ENCODE measurements around the gene SIDT2.
"Not testable (repeated sequence)": the region's sequence is repeated elsewhere in the genome, so short reads cannot be mapped to it uniquely, and the experiment has no call there.

SIDT2 gene

DNA sequence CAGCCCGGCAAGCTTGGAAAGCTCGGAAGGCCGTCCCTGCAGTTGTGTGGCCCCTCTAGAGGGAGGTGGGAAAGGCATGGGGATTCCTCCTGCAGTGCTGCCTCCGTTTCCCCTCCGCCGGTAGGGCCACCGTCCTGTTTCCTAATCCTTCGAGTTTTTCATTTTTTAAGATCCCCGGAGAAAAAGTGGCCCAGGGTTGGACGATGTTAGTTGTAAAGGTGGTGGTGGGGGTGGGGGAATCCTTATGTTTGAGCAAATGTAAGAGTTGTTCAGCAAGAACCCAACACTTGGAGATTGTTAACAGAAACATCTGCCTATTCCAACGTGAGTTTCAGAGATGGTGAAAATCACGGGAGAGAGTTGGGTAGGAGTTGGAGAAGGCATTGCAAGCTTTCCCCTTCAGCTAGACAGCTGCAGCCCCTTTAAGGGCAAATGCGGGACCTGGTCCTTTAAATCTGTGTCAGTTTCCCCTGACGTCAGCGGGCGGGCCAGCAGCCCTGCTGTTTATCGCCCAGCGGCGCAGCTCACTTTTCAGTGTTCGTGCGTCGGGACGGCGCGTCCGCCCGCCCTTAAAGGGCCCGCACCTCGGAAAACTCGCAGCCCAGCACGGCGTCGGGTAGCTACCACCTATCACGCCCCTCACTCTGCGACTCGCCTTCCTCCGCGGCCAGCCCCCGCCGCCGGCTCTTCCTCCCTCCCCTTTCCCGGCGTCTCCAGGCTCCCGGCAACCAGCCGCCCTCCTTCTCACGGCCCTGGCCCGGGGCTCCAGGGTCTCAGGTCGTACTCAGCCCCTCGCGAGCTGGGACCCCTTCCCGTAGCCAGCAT, at the start of gene SIDT2:
TSS of gene SIDT2 (plus strand) at position 534 of the 825 bp plus-strand sequence. CDS start 521 bp downstream, outside the sequence.
- peak; percentile 50 to 58 for DNase-seq

DNA sequence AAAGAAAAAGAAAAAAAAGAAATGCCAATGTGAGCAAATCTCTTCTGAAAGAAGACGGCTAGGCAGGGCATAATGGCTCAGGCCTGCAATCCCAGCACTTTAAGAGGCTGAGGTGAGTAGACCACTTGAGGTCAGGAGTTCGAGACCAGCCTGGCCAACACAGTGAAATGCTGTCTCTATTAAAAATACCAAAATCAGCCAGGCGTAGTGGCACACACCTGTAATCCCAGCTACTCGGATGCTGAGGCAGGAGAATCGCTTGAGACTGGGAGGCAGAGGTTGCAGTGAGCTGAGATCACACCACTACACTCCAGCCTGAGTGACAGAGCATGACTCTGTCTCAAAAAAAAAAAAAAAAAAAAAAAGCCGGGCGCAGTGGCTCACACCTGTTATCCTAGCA, 48.1 kb upstream of the SIDT2 start:
- DNase-seq: not testable (repeated sequence)

DNA sequence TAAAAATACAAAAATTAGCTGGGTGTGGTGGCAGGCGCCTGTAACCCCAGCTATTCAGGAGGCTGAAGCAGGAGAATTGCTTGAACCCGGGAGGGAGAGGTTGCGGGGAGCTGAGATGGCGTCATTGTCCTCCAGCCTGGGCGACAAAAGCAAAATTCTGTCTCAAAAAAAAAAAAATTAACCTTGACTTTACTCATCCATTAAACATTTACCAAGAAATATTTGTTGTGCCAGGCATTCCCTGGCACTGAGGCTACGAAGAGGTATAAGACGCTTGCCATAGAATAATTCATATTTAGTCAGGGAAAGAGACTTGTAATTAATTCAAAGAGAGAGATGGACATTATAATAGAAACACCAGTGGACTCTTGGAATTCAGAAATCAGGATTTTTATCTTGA, 47.7 kb upstream of the SIDT2 start:
- no peak for DNase-seq

DNA sequence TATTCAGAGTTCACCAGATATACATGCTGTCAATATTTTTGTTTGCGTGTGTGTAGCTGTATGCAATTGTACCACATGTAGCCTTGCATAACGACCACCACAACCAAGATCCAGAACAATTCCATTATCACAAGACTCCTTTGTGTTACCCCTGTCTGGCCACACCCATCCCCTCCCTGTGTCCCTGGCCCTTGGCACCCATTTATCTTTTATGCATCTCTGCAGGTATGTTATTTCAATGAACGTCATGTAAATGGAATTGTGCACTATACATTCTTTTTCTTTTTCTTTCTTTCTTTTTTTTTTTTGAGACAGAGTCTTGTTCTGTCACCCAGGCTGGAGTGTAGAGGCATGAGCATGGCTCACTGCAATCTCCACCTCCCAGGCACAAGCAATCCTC, 44.1 kb upstream of the SIDT2 start:
- DNase-seq: no peak

DNA sequence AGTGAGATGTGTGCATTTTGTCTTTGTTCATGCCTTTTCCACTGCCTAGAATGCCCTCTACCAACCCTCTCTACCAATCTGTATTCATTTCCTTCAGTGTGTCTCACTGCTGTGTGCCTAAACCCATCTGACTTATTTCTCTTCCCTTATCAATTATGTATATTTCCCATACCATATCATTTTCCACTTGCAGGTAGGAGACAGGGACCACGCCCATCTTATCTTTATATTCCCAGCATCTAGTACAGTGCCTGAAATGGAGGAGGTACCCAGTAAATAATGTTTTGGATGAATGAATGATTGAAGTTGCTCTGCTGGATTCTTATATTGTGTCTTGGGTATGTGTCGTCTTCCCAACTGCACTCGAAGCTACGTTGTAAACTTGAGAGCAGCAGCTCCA, 43.6 kb upstream of the SIDT2 start:
- DNase-seq: not testable (repeated sequence)

DNA sequence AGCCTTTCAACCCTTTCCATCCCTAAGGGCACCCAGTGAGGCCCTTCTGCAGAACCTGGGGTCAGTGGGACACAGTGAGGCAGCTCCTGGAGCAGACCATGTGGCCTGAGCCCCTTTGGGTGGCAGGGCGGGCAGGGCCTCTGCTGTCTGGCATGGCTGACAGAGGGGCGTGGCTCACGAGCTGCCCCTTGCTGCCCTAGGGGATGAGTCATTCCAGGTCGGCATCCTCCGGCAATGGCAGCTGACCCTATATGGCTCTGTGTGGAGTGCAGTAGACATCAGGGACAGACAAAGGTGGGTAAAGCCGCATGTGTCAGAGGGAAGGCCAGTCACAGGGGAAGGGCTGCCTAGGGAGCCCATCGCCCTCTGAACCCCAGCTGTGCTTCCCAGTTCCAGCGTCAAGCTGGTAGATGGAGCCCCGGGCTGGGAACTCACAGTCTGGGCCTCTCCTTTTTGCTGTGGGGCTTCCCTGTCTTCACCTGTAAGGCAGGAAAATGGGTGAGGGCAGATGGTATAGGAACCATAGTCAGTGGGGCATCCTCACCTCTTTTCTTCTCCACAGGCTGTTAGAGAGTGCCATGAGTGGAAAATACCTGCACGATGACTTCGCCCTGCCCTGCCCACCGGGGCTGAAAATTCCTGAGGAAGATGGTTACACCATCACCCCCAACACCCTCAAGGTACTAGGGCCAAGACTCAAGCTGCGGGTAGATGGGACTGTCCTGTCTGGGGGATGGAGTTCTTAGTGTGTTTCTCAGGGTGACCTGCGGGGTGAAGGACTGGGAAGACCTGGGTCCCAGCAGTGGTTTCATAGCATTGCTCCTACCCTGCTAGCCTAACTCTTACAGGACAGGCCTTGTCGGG, 41.1 kb upstream of the SIDT2 start:
- not testable (repeated sequence) for DNase-seq

DNA sequence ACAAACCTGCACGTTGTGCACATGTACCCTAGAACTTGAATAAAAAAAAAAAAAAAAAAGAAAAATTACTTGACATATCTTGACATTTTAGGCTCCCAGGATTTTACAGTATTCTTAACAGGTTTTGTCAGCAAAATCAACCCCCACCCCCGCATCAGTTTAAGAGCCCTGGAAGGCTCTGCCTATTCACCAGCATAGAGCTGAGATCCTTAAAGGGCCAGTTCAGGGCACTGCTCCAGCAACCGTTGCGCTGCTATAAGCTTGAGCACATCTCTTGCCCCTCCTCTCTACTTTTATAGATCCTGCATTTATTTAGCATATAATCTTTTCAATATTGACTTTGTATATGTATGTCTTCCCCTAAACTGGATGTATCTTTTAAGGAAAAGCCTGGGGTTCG, 35.2 kb upstream of the SIDT2 start:
- DNase-seq: peak in 1 of 2 experiments; percentile 15

DNA sequence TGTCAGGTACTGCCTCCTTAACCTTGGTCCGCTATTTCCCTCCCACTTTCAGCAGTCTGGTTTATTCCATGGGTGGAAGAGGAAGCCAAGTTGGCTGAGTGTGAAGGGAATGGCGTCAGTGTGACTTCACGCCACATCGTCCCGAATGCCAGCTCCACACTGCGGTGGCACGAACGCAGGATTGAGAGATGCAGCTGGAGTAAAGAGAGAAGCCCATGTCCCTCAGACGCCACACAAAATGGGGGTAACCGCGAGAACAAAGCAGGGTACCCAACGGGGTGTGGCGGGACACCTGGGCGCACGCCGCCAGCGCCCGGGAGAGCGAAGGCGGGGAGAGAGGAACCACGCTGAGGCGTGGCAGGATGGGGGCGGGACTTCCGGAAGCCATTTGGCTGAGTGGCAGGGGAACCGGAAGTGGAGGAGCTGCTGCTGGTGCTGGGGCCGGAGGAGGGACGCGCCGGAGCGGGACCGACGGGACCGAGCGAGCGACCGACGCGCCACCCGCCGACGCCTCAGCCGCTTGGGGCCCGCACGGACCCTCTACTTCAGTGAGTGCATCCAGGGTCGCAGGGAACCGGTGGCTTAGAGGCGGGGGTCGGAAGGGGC, 34.6 kb upstream of the SIDT2 start, which contains the start of gene PAFAH1B2:
TSS of gene PAFAH1B2 (plus strand) at position 417 of the 606 bp plus-strand sequence. CDS start 8,161 bp downstream, outside the sequence.
- peak; percentile 85 to 91 for DNase-seq

DNA sequence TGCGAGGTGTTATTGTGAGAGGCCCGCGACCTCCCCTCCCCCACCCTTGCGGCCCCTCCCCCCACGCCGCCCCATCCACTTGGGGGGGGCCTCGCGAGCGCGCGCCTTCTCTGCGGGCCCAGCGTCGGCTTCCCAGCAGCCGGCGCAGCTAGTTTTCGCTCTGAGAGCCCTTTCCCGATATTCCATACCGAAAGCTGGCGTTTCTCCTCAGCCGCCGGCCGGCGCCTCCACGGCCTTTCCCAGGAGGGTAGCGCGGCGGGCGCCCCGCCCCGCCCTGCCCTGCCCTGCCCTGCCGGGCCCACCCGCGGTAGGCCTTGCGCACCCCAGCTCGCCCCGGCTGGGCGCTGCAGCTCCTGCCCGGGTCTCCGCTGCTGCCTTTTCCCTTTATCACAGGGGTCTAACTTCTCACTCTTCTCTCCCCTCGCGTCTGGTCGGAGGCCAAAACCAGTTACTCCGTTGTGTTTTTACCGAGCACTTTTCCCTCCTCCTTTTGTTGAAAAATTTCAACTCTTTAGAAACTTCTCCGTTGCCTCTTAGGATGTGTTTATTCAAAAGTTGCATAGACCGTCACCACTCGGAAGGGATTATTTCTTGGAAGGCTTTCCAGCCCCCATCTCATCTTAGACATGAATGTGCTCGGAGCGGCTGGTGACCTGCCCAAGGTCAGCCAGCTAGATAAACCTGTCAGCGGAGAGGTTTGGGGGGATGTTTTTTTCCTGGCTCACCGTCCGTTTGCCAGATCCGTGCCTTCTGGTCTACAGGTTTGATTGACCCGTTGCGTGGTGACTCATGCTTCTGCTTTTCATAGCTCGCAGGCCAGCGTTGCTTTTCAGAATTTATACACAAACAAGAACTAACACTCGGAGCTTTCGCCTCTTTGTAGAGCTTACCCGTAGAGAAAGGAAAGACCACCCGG, 33.8 kb upstream of the SIDT2 start:
- peak in 1 of 2 experiments; percentile 57 for DNase-seq

DNA sequence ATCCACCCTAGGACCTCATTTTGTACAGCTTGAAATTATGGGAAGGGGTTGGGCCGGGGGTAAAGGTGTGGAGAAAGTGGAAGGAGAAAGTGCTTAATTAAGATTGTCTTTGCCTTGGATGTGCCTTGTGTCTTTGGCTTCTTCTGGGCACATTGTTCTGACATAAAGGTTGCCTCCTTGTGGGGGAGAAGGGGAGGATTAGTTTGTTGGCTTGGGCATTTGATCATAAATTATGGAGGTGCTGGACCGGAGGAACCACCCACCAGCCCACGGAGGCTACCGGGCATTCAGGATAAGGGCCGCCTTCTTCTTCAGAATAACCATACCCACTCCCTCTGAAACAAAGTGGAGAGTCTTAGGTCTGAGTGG, 33.2 kb upstream of the SIDT2 start:
- DNase-seq: no peak

DNA sequence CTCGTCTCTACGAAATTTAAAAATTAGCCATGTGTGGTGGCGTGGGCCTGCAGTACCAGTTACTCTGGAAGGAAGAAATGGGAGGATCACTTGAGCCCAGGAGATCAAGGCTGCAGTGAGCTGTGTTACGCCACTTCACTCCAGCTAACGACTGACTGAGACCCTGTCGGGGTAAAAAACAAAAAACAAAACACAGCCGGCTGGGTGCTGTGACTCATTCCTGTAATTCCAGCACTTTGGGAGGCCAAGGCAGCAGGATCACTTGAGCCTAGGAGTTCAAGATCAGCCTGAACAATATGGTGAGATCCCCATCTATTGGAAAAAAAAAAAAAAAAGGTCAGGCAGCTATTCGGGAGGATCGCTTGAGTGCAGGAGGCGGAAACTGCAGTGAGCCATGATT, 32.0 kb upstream of the SIDT2 start:
- no peak for DNase-seq

DNA sequence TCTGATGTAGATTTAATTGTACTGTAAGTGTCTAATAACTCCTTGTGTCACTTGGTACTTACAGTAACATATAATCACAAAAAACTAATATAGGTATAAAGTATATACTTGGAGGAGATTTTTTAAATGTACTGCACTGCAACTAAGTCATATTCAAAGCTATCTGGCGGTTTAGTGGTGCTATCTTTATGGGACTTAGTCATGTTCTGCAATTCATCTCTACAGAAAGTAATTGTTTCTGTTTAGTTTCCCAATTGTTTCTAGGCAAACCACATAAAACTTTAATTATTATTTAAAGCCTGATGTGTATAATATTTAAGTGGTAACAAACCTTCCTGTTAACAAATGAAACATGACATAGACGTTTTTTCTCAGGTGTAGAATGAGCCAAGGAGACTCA, 26.5 kb upstream of the SIDT2 start:
- DNase-seq: no peak

DNA sequence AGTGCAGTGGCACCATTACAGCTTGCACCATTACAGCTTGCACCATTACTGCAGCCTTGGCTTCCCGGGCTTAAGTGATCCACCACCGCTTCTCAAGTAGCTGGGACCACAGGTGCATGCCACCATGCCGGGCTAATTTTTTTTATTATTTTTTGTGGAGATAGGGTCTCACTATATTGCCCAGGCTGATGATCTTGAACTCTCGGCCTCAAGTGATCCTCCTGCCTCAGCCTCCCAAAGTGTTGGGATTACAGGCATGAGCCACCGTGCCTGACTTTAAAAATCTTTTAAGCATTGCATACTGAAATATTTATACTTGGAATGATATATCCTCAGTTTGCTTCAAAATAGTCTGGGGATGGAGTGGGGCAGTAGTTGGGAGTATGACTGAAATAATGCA, 24.1 kb upstream of the SIDT2 start:
- DNase-seq: no peak

DNA sequence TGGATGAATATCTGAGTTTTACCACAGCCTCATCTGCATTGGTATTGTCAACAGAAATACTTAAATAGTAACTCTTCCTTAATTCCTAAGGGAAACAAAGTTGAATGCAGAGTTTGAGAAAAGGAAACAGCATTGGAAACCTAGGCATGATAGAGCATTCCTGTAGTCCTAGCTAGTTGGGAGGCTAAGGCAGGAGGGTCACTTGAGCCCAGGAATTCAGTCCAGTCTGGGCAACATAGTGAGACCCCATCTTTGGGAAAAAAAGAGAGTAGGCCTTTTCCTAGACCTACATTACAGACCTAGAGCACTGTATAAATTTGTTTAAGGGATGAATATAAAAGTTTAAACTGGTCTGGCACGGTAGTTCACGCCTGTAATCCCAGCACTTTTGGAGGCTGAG, 21.0 kb upstream of the SIDT2 start:
- no peak for DNase-seq

DNA sequence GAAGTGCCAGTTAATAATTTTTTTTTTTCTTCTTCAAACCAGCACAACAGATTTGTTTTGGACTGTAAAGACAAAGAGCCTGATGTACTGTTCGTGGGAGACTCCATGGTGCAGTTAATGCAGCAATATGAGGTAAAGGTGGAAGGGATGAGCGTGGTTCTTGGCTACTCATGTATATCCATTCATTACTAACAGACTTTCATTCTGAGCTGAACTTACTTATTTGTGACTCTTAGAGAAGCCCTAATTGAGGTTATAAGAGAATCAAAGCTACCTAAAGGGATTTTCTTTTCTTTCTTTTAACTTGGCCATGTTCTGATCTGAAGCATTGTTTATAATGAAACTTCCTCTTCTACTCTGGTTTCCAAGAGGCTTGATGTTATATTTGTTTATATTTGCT, 18.7 kb upstream of the SIDT2 start:
- no peak for DNase-seq

DNA sequence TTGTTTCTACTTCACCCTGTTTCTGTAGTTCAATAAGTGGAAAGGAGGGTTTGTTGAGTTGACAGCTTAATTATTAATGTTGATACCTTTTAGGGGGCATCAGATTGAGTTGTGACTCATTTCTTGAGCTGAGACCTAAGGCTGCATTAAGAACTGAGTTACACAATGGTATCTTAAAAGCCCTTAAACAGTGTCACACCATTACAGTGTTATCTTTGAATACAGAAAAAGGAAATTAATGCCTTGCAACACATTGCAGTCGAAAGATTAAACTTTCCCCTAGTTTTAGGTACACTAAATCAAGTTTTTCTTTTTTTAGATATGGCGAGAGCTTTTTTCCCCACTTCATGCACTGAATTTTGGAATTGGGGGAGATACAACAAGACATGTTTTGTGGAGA, 17.7 kb upstream of the SIDT2 start:
- DNase-seq: no peak

DNA sequence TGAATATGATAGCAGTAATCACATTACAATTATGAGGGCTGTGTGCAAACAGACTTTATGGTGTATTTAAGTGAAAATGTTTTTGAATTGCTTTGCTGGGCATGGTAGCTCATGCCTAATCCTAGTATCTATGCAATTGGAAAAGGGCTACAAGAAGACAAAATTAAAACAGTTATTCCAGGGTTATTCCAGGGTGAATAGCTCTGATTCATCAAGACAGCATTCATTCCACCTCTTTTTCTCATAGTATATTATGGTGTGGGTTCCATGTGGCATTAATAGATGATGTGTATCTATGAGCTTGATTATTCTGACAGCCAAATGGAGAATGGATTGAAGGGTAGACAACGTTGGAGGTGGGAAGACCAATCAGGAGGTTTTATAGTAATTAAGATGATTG, 12.1 kb upstream of the SIDT2 start:
- no peak for DNase-seq

DNA sequence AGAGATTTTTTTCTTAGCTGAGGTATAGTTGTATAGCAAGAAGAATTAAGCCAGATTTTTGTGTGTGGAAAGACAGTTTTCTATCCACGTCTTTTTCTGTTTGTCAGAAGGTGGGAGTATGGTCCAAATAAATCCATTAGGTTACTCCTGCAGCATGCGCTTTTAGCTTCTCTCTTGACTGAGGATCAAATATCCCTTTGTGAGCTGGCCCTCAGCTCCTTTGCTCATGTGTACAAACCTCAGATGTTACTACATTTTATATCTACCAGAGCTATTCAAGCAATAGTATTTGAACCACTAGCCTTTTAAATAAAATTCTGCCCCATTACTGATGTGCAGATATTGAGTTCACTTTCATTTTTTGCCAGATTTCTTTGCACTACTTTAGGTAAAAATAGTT, 8.8 kb upstream of the SIDT2 start:
- DNase-seq: no peak

DNA sequence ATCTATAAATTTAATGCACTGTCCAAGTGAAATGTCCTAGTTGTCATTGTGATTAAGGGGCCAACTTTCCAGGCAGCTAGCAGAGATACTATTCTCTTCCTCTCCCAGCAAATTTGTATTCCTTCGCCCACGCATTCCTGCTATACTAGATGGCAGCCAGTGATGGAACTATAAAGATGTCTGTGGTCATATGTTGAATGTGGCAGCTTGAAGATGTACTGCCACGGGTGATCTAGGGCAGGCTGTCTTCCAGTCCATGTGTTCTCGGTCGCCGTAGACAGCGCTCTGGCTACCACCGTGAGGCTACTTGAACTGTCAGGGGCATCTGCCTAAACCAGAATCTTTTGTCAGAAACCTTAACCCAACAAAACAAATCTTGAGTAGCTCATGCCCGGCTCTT, 8.3 kb upstream of the SIDT2 start:
- no peak for DNase-seq

DNA sequence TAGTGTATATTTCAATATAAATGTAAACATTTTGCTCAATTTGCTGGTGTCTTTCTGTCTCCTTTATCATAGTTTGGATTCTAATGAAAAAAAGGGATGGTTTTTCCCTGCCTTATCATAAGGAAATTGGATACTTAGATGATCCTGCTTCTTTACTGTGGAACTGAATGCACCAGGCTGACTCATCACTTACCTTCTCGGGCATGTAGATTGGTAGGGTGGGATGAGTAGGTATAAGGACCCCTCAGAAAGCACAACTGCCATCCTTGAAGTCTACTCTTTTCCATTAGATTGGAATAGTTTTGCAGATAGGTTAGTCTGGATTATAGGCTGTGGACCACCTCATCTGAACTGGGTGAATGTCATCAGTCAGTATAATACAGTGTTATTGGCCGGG, 7.5 kb upstream of the SIDT2 start:
- no peak for DNase-seq

DNA sequence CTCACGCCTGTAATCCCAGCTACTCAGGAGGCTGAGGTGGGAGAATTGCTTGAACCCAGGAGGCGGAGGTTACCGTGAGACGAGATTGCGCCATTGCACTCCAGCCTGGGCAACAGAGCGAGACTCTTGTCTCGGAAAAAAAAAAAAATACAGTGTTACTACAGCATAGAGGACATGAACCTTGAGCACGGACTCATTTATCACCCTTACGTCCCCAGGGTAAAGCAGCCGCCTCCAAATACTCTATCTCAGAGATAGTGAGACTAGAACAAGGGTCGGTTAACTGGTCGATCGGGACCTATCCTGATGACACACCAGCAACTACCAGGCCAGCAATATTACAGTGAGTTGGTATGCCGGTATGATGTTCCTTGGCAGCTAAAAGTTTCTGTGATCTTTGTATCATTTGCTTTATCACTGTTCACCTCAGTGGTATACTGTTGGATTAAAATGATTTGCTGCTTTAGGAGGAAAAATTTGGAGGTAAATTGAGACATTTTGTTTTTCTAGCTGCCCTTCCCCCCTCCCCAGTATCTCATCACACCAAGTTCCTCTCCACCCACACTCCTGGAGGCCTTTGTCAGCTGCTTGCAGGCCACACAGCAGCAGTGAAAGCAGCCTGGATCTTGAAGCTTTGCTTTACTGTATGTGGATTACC, 7.0 kb upstream of the SIDT2 start:
- no peak for DNase-seq
